Loucy (cell line): ENCODE data around the gene COLGALT1.

ENCODE experiments used
- EZH2phosphoT487 ChIP-seq: fragments of 200-600 bp; IDR thresholded peaks from 2 replicates; pipeline ENCODE4 v1.6.1; 2018; ENCODE audit warnings: antibody characterized with exemption, mild to moderate bottlenecking, moderate library complexity, borderline replicate concordance
- TF ChIP-seq, protein P1 (sequence below): fragments of 200-600 bp; sonication (generic); conservative IDR thresholded peaks from 2 replicates; pipeline ENCODE4 v1.5.1; 2014; ENCODE audit warnings: mild to moderate bottlenecking, antibody characterized with exemption, low read length

GRCh38 chr19:17580470-17581144, 25.2 kb downstream of the COLGALT1 start:
- no peak for TF ChIP-seq EZH2phosphoT487
- TF ChIP-seq, protein P1, sequence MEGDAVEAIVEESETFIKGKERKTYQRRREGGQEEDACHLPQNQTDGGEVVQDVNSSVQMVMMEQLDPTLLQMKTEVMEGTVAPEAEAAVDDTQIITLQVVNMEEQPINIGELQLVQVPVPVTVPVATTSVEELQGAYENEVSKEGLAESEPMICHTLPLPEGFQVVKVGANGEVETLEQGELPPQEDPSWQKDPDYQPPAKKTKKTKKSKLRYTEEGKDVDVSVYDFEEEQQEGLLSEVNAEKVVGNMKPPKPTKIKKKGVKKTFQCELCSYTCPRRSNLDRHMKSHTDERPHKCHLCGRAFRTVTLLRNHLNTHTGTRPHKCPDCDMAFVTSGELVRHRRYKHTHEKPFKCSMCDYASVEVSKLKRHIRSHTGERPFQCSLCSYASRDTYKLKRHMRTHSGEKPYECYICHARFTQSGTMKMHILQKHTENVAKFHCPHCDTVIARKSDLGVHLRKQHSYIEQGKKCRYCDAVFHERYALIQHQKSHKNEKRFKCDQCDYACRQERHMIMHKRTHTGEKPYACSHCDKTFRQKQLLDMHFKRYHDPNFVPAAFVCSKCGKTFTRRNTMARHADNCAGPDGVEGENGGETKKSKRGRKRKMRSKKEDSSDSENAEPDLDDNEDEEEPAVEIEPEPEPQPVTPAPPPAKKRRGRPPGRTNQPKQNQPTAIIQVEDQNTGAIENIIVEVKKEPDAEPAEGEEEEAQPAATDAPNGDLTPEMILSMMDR: no peak; the same call in 1 of the 2 replicates
